Epithelial cell of proximal tubule (primary cell): ENCODE data around the gene SLC25A41. TPM values are rescaled to one million over a fixed set of nuclear protein-coding genes. Genes with fewer than 3 reads are reported as not detected.
A peak's percentile ranks its signal among the peaks of the same experiment; 100 is the strongest.
"Not testable (repeated sequence)": the region's sequence is repeated elsewhere in the genome, so short reads cannot be mapped to it uniquely, and the experiment has no call there.

Experiments
- DNase-seq: peaks from one replicate; pipeline ENCODE4 v3.0.0-alpha.2; 2011; ENCODE audit warnings: low read depth
- H3K4me3 ChIP-seq: 2 replicates; pipeline ENCODE4 v1.5.1; 2011; ENCODE audit warnings: low read depth, mild to moderate bottlenecking, low read length
- total RNA-seq: library from RNA; depleted of rRNA; stranded (reverse); fragments of >200 nt; gene quantifications from 2 replicates; pipeline ENCODE4 v1.2.3, GENCODE V29; 2015
- TF ChIP-seq, protein P1 (sequence below): conservative IDR thresholded peaks from 2 replicates; pipeline ENCODE4 v1.5.1; 2012; ENCODE audit warnings: low read depth, mild to moderate bottlenecking, low read length

The SLC25A41 gene
- total RNA-seq, 1 donor from 2014 or later = 0.23 TPM

DNA sequence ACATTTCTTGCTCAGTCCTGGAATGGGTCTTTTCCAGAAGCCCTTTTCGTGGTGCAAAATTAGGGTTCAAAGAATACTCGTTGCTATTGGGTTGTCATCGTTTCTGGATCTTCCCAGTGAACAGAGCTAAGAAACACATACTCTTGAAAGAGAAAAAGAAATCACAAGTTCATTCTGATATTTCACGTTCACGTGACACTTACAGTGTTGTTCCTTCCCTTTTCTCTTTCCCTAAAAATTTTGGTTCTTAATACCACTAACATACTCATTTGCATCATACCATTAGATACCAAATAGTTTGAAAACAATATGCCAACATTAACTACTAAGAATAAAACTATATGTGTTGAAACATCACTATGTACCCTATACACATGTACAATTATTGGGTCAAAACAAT is 27.2 kb downstream of the SLC25A41 start:
- no peak for DNase-seq
- TF ChIP-seq, protein P1, sequence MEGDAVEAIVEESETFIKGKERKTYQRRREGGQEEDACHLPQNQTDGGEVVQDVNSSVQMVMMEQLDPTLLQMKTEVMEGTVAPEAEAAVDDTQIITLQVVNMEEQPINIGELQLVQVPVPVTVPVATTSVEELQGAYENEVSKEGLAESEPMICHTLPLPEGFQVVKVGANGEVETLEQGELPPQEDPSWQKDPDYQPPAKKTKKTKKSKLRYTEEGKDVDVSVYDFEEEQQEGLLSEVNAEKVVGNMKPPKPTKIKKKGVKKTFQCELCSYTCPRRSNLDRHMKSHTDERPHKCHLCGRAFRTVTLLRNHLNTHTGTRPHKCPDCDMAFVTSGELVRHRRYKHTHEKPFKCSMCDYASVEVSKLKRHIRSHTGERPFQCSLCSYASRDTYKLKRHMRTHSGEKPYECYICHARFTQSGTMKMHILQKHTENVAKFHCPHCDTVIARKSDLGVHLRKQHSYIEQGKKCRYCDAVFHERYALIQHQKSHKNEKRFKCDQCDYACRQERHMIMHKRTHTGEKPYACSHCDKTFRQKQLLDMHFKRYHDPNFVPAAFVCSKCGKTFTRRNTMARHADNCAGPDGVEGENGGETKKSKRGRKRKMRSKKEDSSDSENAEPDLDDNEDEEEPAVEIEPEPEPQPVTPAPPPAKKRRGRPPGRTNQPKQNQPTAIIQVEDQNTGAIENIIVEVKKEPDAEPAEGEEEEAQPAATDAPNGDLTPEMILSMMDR = no peak
- no peak overlapping the region for H3K4me3 ChIP-seq

DNA sequence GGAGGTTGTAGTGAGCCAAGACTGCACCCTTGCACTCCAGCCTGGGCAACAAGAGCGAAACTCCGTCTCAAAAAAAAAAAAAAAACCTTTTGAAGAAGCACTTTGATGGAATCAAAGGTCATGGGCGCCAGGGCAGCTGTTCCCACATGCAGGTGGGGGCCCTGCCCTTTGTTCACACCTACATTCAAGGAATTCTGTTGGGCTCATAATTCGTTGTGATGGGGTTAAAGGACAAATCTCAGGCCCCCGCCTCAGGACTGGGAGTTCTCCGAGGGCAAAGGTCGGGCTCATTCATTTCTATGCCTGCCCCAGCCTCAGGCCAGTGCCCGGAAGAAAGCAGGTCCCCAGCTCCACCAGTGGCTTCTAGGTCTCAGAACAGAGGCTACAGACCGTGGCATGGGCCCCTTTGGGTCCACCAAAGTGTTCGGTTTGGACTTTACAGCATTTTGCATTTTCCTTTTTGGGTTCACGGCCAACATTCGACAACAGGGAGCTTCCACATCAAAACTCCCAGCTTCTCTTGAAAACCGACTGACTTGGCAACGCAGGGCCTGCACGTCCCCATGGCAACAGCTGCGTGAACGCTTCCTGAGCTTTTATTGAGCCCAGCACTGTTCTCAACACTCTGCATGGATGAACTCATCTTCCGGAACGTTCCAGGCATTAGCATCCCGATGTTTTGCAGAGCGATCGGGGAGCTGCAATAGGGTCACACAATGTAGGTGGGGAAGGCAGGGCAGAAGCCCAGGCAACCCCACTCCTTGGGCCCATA is 30.5 kb downstream of the SLC25A41 start:
- no peak for DNase-seq

DNA sequence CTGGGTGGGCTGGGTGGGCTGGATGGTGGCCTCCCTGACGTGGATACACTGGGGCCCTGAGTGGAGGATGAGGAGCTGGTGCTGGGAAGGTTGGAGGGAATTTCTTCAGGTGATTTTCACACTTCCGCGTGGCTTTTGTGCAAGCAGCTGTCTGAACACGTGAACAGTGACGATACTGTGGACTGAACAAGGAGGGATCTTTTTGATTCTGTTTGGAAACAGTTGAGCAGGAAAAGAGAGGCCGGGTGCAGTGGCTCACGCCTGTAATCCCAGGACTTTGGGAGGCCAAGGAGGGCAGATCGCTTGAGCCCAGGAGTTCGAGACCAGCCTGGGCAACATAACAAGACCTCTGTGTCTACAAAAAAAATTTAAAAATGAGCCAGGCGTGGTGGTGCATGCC is 31.5 kb downstream of the SLC25A41 start:
- H3K4me3 ChIP-seq = no peak overlapping the region
- no peak for DNase-seq
- TF ChIP-seq, protein P1 = no peak

More for the DNA sequence above, 30.5 kb downstream of the SLC25A41 start:
- no peak overlapping the region for H3K4me3 ChIP-seq
- TF ChIP-seq, protein P1 = no peak

DNA sequence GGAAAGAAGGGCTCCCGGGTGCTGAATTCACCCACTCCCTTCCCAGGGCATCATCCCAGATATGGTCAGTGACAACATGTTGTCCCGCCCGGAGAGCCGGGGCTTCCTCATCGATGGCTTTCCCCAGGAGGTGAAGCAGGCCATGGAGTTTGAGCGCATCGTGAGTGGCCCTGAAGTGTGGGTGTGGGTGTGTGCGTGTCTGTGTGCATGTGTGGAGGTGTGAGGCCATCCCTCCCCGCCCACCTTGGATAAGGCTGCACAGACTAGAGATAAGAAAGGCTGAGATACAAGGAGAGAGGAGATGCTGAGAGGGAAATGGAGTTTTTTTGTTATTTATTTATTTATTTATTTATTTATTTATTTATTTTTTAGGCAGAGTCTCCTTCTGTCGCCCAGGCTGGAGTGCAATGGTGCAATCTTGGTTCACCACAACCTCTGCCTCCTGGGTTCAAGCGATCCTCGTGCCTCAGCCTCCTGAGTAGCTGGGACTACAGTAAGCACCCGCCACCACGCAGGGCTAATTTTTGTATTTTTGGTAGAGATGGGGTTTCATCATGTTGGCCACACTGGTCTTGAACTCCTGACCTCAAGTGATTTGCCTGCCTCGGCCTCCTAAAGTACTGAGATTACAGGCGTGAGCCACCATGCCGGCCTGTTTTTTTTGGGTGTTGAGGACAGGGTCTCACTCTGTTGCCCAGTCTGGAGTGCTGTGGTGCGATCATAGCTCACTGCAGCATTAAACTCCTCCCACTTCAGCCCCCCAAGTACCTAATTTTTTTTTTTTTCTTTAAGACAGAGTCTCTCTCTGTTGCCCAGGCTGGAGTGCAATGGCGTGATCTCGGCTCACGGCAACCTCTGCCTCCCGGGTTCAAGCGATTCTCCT is 33.3 kb downstream of the SLC25A41 start:
- DNase-seq, H3K4me3 ChIP-seq: not testable (repeated sequence)

DNA sequence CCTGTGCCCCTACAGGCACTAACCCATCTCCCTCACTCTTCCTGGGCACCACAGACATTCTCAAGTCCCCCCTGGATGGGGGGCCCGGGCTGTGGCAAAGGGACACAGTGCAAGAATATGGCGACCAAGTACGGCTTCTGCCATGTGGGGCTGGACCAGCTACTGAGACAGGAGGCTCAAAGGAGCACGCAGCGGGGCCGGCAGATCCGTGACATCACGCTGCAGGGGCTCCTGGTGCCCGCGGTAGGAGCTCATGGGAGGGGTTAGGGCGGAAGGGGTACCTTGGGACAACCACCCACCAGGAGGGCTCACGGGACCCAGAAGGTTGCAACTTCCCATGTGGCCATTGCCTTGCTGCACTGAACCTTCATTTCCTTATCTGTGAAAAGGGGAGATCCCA is 37.3 kb downstream of the SLC25A41 start:
- H3K4me3 ChIP-seq = no peak overlapping the region
- DNase-seq = no peak
- TF ChIP-seq, protein P1 = no peak

DNA sequence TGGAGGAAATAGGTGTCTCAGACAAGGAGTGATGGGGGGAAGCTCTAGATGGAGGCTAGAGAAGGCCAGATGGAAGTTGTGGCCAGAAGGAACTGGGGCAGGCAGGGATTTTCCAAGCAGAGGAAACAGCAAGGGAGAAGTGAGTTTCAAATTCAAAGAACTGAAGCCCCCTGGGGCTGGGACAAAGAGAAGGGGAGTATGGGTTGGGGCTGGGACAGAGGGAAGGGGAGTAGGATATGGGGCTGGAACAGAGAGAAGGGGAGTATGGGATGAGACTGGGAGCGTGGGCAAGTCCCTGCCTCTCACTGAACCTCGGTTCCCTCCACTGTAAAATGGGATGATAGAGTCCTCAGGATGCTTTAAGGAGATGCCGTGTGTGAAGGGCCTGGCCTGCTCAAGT is 38.7 kb downstream of the SLC25A41 start:
- no peak for DNase-seq
- TF ChIP-seq, protein P1 = no peak
- no peak overlapping the region for H3K4me3 ChIP-seq

DNA sequence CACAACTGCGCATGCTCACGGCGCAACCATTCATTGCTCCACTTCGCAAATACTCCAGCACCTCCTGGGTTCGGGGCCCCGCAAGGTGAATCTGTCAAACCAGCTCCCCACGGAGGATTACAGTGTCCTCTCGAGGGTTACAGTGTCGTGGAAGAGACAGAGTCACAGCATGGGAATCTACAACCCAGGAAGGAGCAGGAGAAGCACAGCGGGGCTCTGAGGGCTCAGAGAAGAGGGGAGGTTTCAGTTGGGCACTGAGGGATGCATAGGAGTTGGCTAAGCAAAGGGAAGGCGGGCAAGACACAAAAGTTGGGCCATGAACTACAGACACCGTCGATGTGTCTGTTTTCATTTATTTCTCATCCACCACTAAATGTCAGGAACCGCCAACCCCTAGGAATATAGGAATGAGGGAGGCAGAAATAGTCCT is 39.6 kb downstream of the SLC25A41 start:
- H3K4me3 ChIP-seq = peak overlapping the region; percentile 67
- no peak for DNase-seq
- TF ChIP-seq, protein P1 = no peak
